ENCODE results near the gene CYP19A1.

Gene CYP19A1

DNA sequence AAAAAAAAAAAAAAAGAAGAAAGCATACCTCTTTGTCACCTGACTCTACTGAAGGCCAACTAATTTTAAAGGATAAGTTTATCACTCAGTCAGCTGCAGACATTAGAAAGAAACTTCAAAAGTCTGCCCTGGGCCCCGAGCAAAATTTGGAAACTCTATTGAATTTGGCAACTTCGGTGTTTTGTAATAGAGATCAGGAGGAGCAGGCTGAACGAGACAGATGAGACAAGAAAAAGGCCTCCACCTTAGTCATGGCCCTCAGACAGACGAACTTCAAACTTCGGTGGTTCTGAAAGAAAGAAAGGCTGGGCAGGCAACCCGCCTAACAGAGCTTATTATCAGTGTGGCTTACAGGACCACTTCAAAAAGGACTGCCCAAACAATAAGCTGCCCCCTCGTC lies 21.6 kb upstream of the CYP19A1 start:
- DNase-seq (ENCODE audit: low read depth in 2 of 2): no peak

DNA sequence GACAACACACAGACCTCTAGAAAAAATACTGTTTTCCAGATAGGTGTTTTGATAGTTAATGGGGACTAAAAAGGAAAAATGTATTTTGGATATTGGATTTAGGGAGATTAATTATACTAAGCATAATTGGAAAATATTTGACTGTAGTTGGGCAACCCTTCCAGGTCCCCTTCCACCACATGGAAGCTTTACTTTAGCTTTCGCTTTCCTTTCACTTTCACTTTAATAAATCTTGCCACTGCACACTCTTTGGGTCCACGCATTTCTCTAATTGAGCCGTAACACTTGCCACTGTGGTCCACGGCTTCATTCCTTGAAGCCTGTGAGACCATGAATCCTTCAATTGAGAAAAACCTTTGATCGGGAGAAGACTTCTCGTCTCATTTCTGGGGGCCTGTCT lies 18.6 kb upstream of the CYP19A1 start:
- DNase-seq (ENCODE audit: low read depth in 2 of 2): no peak

DNA sequence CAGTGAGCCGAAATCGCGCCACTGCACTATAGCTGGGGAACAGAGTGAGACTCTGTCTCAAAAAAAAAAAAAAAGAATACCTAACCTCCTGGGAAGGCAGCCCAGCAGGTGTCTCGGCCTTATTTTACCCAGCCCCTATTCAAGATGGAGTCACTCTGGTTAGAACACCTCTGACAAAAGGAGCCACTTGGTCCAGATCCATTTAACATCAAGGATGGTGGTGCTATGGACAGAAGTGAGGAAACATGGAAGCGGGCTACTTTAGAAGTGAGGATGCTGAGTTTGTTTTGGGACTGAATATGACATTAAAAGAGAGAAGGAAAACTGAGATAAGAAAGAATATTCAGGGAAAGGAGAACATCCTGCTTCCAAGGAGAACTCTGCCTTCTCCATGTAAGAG lies 17.8 kb upstream of the CYP19A1 start:
- no peak for DNase-seq (ENCODE audit: low read depth in 2 of 2)

DNA sequence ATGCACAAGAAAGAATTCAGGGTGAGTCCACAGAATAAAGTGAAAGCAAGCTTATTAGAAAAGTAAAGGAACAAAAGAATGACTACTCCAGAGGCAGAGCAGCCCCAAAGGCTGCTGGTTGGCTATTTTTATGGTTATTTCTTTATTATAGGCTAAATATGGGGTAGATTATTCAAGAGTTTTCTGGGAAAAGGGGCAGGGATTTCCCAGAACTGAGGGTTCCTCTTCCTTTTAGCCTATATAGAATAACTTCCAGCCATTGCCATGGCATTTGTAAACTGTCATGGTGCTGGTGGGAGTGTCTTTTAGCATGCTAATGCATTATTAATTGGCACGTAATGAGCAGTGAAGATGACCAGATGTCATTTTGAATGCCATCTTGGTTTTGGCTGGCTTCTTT lies 16.7 kb upstream of the CYP19A1 start:
- no peak for DNase-seq (ENCODE audit: low read depth in 2 of 2)

DNA sequence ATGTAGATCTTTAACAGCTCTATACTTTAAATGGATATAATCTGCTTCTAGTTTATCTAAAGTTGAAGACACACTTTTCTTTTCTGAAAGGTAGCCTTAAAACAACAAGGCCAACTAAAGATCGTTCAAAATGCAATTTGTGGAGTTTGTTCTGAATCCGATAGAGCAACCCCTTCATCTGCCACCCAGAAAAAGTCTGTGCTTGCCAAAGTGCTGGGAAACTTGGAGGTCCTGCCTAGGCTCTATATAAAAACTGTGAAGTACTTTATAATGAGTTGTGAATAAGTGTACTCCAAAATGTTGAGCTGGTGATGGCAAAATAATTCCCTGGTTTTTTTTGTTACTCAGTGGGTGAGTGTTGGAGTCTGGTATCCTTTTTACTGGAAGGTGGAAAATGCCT lies 15.6 kb upstream of the CYP19A1 start:
- DNase-seq (ENCODE audit: low read depth in 2 of 2): no peak

DNA sequence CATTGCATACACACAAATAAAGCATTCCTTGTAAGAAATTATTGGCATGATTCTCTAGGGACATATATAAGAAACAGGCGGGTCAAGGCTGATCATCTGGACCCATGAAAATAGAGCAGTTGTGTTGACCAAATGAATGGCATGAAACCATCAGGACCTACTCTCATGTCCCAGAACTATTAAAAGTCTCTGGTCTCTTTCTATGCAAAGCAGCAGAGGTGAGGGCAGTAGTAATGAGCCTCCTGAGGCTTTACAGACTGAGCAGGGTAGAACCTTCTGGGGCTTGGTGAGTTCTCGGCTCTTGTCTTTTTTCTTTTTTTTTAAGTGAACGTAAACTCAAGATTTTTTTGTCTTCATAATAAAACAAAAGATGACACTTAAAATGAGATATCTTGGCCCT lies 12.3 kb upstream of the CYP19A1 start:
- no peak for DNase-seq (ENCODE audit: low read depth in 2 of 2)

DNA sequence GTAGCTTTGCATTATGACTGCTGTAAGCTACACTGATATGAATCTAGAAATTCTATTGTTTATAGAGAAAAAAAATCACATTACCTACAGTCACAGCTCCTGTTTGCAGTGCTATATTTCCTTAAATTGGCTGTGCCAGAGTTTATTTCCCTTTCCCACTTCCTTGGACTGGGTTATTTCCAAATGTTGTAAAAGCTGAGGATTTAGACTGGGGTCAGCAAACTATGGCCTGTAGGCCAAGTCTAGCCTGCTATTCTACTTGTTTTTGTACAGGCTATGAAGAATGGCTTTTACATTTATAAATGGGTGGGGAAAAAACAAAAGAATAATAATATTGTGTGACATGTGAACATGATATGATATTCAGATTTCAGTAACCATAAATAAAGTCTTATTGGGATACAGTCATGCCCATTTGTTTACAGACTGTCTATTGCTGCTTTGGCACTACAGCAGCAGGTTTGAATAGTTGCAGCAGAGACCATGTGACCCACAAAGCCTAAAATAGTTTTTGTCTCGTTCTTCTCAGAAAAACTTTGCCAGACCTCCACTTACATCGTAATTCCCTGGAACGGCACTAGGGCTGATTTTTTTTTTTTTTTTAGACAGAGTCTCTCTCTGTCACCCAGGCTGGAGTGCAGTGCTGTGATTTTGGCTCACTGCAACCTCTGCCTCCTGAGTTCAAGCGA lies 10.9 kb upstream of the CYP19A1 start:
- no peak for DNase-seq (ENCODE audit: low read depth in 2 of 2)

DNA sequence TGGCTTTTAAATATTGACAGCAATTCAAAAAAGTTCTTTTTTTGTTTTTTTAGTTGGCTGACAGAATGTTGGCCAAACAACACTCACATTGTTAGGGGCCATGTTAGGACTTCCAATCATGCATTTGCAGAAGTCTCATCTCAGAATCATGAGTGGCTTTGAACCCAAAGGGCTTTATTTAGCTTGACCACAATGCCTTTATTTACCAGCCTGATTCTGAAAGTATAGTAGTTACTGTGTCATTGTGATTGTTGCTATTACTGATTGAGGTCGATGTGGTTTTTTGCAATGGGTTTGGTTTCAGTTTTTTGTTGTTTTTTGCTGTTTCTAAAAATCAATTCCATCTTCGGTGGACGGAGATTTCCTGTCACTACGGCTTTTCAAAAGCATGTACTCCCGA lies 10.3 kb upstream of the CYP19A1 start:
- DNase-seq (ENCODE audit: low read depth in 2 of 2): no peak

DNA sequence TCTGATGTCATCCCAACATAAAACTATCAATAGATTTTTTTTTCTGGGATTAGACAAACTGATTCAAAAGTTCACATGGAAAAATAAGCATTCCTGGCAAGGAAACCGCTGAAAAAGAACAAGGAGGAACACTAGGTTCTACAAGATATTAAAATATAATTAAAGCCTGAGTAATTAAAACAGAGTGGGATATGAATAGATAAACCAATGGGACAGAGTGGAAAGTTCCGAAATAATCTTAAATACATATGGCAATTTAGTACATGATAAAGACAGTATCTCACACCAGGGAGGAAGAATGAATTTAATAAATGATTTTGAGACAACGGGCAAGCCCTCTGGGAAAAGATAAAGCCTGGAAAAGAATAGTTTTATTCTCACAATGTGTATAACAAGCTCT lies 7.7 kb upstream of the CYP19A1 start:
- no peak for DNase-seq (ENCODE audit: low read depth in 2 of 2)

DNA sequence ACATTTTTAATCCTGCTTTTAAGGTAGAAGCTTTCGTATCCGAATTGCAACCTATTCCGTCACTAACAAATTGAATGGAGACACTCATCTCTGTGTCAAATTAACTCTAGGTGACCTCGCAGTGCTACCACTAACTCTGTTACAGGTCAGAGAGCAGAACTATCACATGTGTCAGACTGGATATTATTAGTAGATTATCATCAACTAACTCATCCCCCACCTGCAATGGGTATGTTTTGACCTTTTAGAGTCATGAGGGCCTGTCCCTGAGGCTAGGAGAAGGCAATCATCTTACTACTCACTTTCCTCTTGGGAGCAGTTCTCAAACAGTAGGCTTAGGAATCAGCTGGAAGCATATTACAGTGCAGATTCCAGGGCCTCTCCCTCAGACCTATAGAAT lies 5.1 kb upstream of the CYP19A1 start:
- no peak for DNase-seq (ENCODE audit: low read depth in 2 of 2)

DNA sequence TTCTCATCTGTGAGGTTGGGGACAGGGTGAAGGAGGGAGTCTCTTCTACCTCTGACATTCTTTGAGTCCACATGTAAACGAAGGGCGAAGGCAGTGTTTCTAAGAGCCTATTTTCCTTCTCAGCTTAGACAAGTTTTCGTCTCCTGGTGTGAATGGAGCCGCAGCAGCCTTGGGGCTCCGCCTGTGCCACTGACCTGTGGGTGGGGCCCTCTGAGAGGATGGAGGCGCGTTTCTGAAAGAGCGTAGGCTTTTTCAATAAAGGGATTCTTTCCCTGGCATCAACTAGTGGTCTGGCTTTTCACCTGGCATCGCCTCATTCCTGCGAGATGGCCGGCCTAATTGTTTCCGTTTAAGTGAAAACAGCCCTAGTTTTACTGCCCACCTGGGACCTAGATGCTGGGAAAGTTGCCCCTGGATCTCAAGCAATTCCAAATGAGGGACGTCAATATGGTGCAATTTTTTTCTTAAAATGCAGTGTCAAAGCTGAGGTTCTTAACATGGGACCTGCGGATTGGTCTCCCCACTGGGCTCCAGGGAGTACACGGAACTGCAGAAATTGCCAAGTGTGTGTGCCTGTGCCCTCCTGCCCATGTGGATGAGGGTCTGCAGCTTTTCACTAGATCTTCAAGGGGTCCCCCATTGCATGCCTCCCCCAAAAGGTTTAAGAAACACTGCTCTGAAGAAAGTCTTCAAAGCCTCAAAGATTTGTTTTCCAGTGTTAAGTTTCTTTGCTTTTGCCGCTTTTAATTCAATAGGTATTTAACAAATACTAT lies 4.0 kb upstream of the CYP19A1 start:
- no peak for DNase-seq (ENCODE audit: low read depth in 2 of 2)

DNA sequence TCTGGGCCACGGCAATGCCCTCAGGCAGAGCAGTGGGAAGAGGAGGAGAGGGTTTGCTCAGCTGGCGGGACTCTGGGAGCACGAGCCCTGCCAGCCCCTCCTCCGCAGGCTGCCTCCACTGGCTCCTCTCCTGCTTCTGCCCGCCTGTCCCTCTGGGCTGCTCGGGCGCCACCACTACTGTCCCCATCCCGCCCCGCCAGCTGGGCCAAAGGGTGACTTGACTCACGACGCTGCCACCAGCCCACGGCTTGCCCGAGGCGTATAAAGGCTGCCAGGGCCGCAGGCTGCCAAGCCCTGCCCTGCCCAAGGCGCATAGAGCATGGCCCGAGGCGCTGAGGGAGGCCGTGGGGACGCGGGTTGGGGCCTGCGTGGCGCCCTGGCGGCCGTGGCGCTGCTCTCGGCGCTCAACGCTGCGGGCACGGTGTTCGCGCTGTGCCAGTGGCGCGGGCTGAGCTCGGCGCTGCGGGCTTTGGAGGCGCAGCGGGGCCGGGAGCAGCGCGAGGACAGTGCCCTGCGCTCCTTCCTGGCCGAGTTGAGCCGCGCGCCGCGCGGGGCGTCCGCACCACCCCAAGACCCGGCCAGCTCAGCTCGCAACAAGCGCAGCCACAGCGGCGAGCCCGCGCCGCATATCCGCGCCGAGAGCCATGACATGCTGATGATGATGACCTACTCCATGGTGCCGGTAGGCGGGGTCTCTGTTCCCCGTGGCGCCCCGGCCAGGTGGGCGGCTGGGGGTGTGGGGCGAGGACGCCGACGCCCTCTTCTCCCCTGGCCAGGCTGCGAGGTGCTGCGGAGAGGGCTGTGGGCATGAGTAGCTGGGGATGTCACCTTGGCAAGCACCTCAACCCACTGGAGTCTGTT lies 3.2 kb upstream of the CYP19A1 start, which contains the start of gene GLDN:
GLDN (plus strand) TSS at position 290 of the 861 bp plus-strand sequence; CDS start at position 320, 30 bp downstream.
- no peak for DNase-seq (ENCODE audit: low read depth in 2 of 2)

DNA sequence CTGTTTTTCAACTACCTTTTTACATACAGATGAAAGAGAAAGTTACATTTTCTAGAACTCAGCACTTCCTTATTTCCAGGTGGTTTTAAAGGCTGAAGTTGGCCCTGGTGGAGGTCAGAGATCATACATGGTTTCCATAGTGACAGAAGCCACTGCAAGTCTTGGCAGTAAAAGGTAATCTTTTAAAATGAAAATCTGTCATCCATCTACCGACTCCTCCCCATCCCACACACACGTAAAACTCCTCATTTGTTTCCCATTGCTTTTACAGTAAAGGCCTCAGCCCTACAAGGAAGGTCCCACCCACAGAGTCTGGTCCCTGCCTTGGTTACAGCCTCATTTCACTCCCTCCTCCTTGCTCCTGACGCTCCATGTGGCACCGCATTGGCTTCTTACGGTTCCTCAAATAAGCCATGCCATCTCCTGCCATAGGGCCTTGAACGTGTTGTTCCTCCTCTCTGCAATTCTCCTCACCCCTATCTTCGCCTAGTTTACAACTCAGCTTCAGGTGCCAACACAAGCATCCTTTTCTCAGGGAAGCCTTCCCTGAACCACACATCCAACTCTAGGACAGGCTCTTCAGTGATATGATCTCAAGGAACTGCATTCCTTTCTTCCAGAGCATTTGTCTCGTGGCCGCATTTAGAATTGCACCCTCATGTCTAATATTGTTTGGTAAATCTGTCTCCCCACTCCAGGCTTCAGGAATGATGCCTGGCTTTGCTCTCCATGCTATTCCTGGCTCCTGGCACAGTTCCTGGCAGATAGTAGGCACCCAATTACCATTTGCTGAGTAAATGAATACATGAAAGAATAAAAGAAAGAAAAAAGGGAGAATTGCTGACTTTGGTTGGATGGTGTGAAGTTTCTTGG lies 2.6 kb downstream of the CYP19A1 start:
- no peak for DNase-seq (ENCODE audit: low read depth in 2 of 2)

DNA sequence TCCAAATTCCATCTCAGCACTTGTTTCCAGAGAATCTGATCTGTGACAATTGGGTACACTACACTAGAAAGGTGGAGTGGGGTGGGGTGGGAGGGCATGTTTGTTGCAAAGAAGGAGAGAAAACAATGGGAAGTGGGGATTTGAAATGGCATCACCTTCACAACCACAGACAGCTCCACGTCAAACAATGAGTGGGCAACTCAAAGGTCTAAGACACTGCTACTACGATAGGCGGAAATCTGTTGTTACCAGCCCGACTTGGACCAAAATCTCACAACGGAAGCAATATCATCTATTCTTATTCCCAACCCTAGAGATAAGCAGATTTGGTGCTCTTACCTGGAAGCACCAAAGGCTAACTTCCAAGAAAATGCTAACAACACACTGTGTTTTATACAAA lies 3.3 kb downstream of the CYP19A1 start:
- no peak for DNase-seq (ENCODE audit: low read depth in 2 of 2)

DNA sequence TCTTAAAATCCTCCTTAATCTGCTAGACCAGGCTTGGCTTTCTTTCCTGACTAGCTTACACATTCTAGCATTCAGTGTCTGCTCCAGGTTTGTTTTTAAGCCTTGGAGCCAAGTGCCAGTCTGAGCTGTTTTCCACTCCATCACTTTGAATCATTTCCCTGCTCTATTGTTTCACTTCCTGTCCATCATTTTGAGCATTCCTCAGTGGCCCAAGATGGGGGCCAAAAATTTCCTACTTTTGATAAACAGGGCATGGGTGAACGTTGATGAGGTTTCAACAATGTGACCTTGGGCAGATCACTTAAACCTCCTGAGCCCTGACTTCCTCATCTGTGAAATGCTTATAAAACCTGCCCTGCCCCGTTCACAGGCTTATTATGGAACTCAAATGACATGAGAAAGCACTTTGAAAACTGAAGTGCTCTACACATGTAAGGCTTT lies 4.4 kb downstream of the CYP19A1 start:
- no peak for DNase-seq (ENCODE audit: low read depth in 2 of 2)

DNA sequence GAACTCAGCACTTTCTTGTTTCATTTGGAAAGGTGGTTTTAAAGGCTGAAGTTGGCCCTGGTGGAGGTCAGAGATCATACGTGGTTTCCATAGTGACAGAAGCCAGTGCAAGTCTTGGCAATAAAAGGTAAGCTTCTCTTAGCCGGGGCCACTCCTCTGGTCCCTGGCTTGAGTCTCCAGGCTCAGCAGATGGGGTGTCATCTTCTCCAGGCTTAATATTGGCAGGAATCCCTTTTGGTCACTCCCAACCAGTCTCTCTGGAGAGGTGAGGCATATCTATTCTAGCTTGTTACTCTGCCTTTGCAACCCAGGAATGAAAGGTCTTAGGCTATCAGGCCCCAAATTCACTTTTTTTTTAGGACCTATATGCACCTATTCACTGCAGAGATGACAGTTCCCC lies 4.8 kb downstream of the CYP19A1 start:
- no peak for DNase-seq (ENCODE audit: low read depth in 2 of 2)

DNA sequence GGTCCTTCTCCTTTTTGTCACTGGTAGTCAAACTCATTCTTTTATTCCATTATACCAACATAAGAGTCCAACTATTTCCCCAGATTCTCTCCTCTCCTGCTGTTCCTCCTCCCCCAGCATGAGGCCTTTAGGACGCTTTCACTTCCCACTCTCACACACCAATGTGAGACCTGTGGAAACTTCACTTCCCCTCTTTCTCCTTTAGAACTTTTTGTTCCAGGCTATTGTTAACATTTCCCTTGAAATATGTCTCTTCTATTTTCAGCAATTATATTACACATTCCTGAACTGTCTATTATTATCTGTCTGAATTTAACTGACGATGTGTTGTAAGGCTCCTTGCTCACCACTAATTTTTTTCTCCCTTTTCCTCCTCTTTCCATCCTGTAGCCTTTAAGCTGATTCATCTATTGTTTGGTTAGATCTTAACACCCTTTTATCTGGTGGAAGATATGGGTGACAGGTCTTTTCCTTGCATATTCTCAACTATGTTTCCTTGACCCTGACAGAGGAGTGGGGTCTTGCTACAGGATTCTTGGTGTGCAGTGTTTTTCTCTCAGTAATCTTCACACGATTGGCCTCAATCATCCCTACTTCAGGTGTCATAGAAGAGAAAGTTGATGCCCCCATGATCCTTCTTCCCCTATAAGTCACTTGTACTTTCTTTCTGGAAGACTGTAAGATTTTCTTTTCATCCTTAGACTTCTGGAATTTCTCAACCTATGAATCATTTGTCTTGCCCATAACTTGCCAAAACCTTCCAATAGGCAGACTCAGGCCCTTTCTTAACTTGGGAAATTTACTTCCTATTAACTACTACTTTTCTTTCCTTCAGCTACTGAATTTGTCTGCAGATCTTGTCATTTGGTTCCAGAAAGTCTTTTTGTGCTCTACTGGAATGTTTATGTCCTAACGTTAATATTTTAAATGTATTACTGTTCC lies 5.9 kb downstream of the CYP19A1 start:
- DNase-seq (ENCODE audit: low read depth in 2 of 2): no peak

DNA sequence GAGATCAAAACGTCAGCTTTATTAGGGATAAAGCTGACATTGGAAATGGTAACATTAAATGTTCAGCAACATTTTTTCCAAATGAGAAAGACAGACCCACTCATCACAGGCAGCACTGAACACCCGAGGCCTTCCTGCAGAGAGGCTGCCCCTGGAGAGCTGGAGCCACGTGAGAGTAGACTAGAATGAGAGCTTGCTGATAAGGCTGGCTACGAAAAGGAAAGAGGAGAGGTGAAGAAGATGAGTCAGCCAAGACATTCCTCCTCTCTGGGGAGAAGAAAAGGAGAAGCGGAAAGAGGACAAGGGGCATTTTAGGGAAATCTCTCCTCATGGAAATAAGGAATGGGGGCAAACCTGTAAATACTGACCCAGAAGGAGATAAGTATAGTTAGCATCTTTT lies 7.3 kb downstream of the CYP19A1 start:
- no peak for DNase-seq (ENCODE audit: low read depth in 2 of 2)

DNA sequence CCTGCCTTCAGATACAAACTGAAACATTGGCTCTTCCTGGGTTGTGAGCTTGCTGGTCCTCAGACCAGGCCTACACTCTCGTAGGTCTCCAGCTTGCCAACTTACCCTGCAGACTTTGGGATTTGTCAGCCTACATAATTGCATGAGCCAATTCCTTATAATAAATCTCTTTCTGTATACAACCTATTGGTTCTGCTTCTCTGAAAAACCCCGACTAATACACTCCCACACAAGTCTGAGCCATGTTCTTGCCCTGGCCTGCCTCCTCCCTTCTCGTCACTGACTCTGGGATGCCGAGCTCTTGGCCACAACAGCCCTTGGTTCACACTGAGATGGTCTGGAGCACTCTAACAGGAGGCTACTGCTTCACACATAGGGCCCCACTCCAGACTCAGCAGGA lies 9.5 kb downstream of the CYP19A1 start:
- DNase-seq (ENCODE audit: low read depth in 2 of 2): no peak

DNA sequence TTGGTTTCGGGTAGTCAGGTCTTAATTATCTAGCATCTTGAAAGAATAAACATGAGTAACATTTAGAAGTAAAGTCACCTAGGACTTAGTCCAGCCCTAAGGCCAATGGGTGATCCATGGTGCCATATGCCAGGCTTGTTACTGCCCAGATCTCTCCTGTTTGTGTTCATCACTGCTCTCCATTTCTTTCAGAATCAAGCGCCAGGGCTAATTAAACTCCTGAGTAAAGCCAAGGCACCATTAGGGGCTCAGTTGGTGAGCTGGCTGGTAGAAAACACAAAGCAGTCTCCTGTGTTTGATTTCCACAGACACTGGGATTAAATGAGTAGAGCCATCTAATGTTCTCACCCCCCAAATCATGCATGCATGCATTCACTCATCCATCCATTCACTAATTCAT lies 11.3 kb downstream of the CYP19A1 start:
- no peak for DNase-seq (ENCODE audit: low read depth in 2 of 2)

Measured in activated CD8-positive, alpha-beta memory T cell treated with anti-CD3 and anti-CD28 coated beads for 4 hours (primary cell).